Activated T-helper 1 cell treated with Interleukin-2 at 50 U/mL for 16 hours (primary cell): ENCODE data around the gene SLC25A29.
"Not testable (repeated sequence)": the region's sequence is repeated elsewhere in the genome, so short reads cannot be mapped to it uniquely, and the experiment has no call there.

ENCODE experiments used
- DNase-seq: peaks from one replicate; pipeline ENCODE4 v3.0.0-alpha.2; 2020; ENCODE audit warnings: low read depth

SLC25A29 gene

GRCh38 chr14:100306101-100306997, at the start of gene SLC25A29:
Gene SLC25A29, minus strand, starts transcription at chr14:100306444. Its CDS starts 212 bp downstream, at chr14:100306232.
- peak; percentile 69 for DNase-seq

GRCh38 chr14:100350986-100351385, 44.7 kb upstream of the SLC25A29 start:
- DNase-seq, result no peak

GRCh38 chr14:100350276-100350926, 44.2 kb upstream of the SLC25A29 start:
- no peak for DNase-seq

- no peak for DNase-seq
These were observed 42.8 kb upstream of the SLC25A29 start for GRCh38 chr14:100348784-100349685.

- DNase-seq, result no peak
These were observed 42.0 kb upstream of the SLC25A29 start for GRCh38 chr14:100348253-100348729.

GRCh38 chr14:100346306-100347091, 40.3 kb upstream of the SLC25A29 start:
- DNase-seq, result no peak

GRCh38 chr14:100345711-100346110, 39.5 kb upstream of the SLC25A29 start:
- DNase-seq, result no peak

- not testable (repeated sequence) for DNase-seq
These were observed 38.4 kb upstream of the SLC25A29 start for GRCh38 chr14:100344657-100345056.

GRCh38 chr14:100342826-100343225, 36.6 kb upstream of the SLC25A29 start:
- not testable (repeated sequence) for DNase-seq

- DNase-seq, result no peak
These were observed 36.0 kb upstream of the SLC25A29 start for GRCh38 chr14:100342195-100342594.

- no peak for DNase-seq
These were observed 35.2 kb upstream of the SLC25A29 start for GRCh38 chr14:100341301-100342031.

- no peak for DNase-seq
These were observed 34.2 kb upstream of the SLC25A29 start for GRCh38 chr14:100340423-100340813.

- no peak for DNase-seq
These were observed 33.6 kb upstream of the SLC25A29 start for GRCh38 chr14:100339766-100340422.

- DNase-seq, result no peak
These were observed 30.6 kb upstream of the SLC25A29 start for GRCh38 chr14:100336618-100337530.

GRCh38 chr14:100334904-100335303, 28.7 kb upstream of the SLC25A29 start:
- DNase-seq, result no peak

GRCh38 chr14:100333827-100334226, 27.6 kb upstream of the SLC25A29 start:
- no peak for DNase-seq

GRCh38 chr14:100333311-100333710, 27.1 kb upstream of the SLC25A29 start:
- no peak for DNase-seq

GRCh38 chr14:100332797-100333196, 26.6 kb upstream of the SLC25A29 start:
- no peak for DNase-seq
